ENCODE data around the gene ME3.

ME3 gene

DNA sequence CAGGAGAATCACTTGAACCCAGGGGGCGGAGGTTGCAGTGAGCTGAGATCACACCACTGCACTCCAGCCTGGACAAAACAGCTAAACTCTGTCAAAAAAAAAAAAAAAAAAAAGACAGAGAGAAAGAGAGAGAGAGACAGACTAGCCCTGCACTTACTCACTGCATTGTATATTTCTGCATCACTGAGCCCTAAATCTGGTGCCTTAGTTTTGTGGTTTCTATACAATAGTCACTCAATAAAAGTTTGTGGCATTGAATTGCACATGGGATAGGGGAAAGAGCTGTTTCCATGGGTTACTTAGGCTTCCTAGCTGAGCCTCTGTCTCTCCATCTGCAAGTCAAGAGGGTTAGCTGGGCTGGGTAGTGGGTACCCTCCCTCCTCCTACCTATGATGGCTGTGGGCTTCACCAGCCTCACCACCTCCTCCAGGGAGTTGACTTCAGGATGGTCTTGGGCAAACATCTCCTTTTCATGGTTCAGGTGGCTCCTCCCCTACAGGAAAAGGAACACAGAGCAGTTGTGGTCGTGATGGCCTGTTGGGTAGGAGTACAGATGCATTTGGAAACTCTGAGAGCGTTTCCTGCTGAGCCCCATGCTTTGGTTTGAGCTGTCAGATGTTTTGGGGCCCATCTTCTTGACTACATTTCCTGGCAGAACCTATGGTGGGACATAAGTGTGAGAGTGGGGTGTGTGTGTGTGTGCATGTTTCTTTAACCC, 224.5 kb downstream of the ME3 start:
- H3K27me3 ChIP-seq (ENCODE audit: insufficient read depth, low read length) = no peaks in the 10 kb centered on the region
- H3K27ac ChIP-seq (ENCODE audit: low read depth, low read length) = no peak overlapping the region
- H3K9me3 ChIP-seq (ENCODE audit: insufficient read depth, low read depth, low read length) = no peaks in the 10 kb centered on the region
- no peaks in the 10 kb centered on the region for H3K4me1 ChIP-seq (ENCODE audit: insufficient read depth, low read length)
- WGBS = 95% methylated on average over 3 of the region's 3 CpGs
- H3K9ac ChIP-seq (ENCODE audit: low read depth, low read length) = no peak overlapping the region
- no peaks in the 10 kb centered on the region for H3K36me3 ChIP-seq (ENCODE audit: insufficient read depth, low read length)
- no peak overlapping the region for H3K4me3 ChIP-seq (ENCODE audit: low read length)

DNA sequence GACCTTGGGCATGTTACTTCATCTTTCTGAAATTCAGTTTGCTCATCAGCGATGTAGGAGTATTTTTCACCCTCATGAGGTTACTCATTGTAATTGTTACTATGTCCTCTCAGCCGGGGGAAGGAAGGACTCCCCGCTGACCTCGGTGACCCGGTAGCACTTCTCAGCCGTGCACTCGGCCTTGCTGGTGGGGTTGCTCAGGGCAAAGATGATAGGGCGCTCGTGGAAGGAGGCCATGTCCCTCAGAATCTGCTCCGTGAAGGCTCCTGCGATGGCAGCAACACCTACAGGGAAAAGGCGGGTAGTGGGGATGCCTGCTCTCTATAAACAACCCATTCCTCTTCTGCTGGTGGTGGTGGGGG, 225.5 kb downstream of the ME3 start:
- H3K9ac ChIP-seq (ENCODE audit: low read depth, low read length) = no peak overlapping the region
- no peaks in the 10 kb centered on the region for H3K4me1 ChIP-seq (ENCODE audit: insufficient read depth, low read length)
- H3K36me3 ChIP-seq (ENCODE audit: insufficient read depth, low read length) = no peaks in the 10 kb centered on the region
- WGBS = 93% methylated on average over 11 of the region's 12 CpGs
- no peaks in the 10 kb centered on the region for H3K27me3 ChIP-seq (ENCODE audit: insufficient read depth, low read length)
- no peak overlapping the region for H3K4me3 ChIP-seq (ENCODE audit: low read length)
- no peak overlapping the region for H3K27ac ChIP-seq (ENCODE audit: low read depth, low read length)
- no peaks in the 10 kb centered on the region for H3K9me3 ChIP-seq (ENCODE audit: insufficient read depth, low read depth, low read length)

DNA sequence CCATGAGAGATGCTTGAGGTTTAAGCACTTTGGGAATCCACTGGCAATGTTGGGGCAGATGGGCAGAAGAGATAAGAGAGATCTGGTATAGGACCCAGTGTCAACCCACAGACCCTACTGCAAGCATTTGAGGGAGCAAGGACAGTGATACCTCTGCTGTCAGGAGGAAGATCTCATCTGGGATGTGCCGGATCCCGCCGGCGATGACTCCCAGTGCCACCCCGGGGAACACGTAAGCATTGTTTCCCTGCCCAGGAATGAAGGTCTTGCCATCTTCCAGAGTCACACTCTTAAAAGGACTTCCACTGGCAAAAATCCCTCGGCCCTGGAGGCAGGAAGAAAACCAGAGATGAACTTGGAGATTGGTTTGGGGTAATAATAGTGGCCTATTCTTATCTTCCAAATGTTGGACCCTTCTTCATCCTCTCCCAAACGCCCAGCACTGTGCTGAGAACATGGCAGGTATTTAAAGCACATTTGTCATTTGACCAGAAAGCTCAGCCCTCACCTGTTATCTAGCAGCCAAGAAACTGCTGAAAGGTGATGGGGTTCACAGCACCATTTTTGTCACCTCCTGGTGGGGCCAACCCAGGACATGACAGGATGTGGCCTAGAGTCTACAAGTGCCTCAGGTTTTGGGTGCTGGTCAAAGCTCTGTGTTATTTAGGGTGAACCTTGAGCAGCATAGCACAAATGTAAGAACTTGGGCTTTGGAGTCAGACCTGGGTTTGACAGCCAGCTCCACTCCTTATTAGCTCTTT, 226.1 kb downstream of the ME3 start:
- Histone ChIP-seq H3K27ac (ENCODE audit: low read depth, low read length) (no peak overlapping the region), H3K36me3 (ENCODE audit: insufficient read depth, low read length) (no peaks in the 10 kb centered on the region), H3K9me3 (ENCODE audit: insufficient read depth, low read depth, low read length) (no peaks in the 10 kb centered on the region), H3K4me3 (ENCODE audit: low read length) (no peak overlapping the region), H3K4me1 (ENCODE audit: insufficient read depth, low read length) (no peaks in the 10 kb centered on the region), H3K9ac (ENCODE audit: low read depth, low read length) (no peak overlapping the region), H3K27me3 (ENCODE audit: insufficient read depth, low read length) (no peaks in the 10 kb centered on the region)
- 94% methylated on average over 8 of the region's 8 CpGs for WGBS

DNA sequence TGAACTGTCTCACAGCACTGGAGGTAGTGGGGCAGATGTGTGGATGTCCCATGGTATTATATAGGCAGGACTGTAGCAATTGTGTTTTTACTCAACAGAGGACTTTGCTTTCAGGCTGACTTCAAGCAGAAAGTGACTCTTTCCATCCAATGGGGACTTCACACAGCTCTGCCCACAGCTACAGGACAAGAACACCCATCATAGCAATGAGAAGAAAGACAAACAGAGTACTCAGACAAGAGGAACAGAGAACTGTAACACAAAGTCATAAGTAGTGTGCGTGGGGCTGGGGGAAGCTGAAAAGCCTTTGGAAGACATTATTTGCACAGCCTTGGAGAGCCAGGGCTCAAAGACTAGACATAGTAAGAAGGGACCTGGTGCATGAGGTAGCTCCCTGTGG, 227.4 kb downstream of the ME3 start:
- no peaks in the 10 kb centered on the region for H3K27me3 ChIP-seq (ENCODE audit: insufficient read depth, low read length)
- 88% methylated on average over 1 of the region's 1 CpG for WGBS

DNA sequence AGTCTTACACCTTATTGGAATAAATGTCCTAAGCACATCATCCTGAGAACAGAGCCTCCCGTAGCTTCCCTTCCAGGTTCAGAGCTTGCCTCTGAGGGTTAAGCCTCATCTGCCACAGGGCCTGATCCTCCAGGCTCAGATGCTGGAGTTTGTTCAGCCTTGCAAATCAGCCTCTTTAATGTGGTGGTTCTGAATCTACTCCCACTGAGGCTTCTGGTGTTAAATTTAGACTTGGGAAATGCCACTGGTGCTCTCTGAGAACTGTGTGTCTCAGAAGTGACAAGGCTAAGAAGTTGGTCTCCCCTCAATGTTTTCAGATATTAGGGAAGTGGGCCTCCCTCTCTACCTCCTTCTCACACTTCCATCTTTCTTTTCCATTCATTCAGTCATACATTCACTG, 229.0 kb downstream of the ME3 start:
- Histone ChIP-seq H3K9ac (ENCODE audit: low read depth, low read length) (no peak overlapping the region), H3K4me1 (ENCODE audit: insufficient read depth, low read length) (no peaks in the 10 kb centered on the region), H3K27me3 (ENCODE audit: insufficient read depth, low read length) (no peaks in the 10 kb centered on the region), H3K4me3 (ENCODE audit: low read length) (no peak overlapping the region), H3K27ac (ENCODE audit: low read depth, low read length) (no peak overlapping the region), H3K36me3 (ENCODE audit: insufficient read depth, low read length) (no peaks in the 10 kb centered on the region), H3K9me3 (ENCODE audit: insufficient read depth, low read depth, low read length) (no peaks in the 10 kb centered on the region)
- WGBS = 0% methylated on average over 1 of the region's 1 CpG

More for the DNA sequence above, 227.4 kb downstream of the ME3 start:
- no peak overlapping the region for H3K9ac ChIP-seq (ENCODE audit: low read depth, low read length)
- H3K4me1 ChIP-seq (ENCODE audit: insufficient read depth, low read length) = no peaks in the 10 kb centered on the region
- H3K4me3 ChIP-seq (ENCODE audit: low read length) = no peak overlapping the region
- no peak overlapping the region for H3K27ac ChIP-seq (ENCODE audit: low read depth, low read length)
- H3K36me3 ChIP-seq (ENCODE audit: insufficient read depth, low read length) = no peaks in the 10 kb centered on the region
- H3K9me3 ChIP-seq (ENCODE audit: insufficient read depth, low read depth, low read length) = no peaks in the 10 kb centered on the region

DNA sequence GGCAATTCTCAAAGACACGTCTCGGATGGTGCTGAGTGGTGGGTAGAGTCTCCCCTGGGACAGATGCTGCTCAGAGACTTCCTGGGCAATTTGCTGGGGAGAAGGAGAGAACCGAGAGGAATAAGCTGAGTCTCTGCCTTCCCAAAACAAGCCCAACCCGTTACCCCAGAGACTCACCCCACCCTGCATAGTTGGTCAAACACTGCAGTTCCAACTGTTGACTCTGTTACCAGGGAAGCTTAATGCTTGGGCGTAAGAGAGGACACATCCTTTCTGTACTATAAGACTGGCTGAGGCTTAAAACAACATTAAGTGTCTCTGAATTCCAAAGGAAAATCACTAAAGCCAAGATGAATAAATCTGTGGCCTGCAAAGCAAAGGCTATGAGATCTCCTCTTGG, 229.6 kb downstream of the ME3 start:
- Histone ChIP-seq H3K4me1 (ENCODE audit: insufficient read depth, low read length) (no peaks in the 10 kb centered on the region), H3K9ac (ENCODE audit: low read depth, low read length) (no peak overlapping the region), H3K27ac (ENCODE audit: low read depth, low read length) (no peak overlapping the region), H3K4me3 (ENCODE audit: low read length) (no peak overlapping the region), H3K9me3 (ENCODE audit: insufficient read depth, low read depth, low read length) (no peaks in the 10 kb centered on the region), H3K36me3 (ENCODE audit: insufficient read depth, low read length) (no peaks in the 10 kb centered on the region), H3K27me3 (ENCODE audit: insufficient read depth, low read length) (no peaks in the 10 kb centered on the region)
- 88% methylated on average over 5 of the region's 5 CpGs for WGBS

DNA sequence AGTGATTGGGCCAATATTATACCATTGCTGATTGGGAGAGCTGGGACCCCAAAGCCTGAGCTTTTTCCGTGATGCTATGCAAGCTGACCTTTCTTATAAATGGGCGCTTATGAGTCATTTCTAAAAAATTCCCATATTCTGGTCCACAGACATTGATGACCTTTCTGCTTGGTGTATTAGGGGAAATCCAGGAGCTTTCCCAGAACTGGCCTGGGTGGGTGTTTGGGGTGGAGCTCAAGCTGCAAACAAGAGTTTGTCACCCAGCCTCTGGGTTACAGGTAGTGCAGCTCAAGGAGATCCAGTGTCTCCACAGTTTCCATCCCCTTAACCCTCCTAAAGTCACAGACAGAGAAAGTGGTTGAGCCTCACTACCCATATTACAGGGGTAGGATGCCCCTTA, 230.0 kb downstream of the ME3 start:
- Histone ChIP-seq H3K27ac (ENCODE audit: low read depth, low read length) (no peak overlapping the region), H3K9me3 (ENCODE audit: insufficient read depth, low read depth, low read length) (no peaks in the 10 kb centered on the region), H3K4me1 (ENCODE audit: insufficient read depth, low read length) (no peaks in the 10 kb centered on the region), H3K27me3 (ENCODE audit: insufficient read depth, low read length) (no peaks in the 10 kb centered on the region), H3K36me3 (ENCODE audit: insufficient read depth, low read length) (no peaks in the 10 kb centered on the region), H3K9ac (ENCODE audit: low read depth, low read length) (no peak overlapping the region), H3K4me3 (ENCODE audit: low read length) (no peak overlapping the region)
- 88% methylated on average over 2 of the region's 2 CpGs for WGBS

DNA sequence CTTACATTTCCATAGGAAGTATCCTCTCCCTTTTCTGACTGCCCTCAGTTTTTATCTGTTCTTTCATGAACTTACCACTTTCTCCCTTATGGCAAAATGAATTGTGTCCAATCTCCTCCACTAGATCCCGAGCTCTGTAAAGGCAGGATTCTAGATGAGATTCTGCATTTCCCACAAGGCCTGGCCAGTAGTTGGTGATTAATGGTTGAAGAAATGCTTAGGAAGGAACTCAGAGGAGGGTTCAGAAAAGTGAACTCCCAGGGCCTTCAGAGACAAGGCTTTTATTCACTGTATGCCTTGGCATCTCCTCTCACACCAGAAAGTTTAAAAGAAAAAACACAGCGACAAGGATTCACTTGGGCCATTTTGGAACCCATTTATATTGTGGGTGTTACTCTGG, 231.6 kb downstream of the ME3 start:
- Histone ChIP-seq H3K9me3 (ENCODE audit: insufficient read depth, low read depth, low read length) (no peaks in the 10 kb centered on the region), H3K27me3 (ENCODE audit: insufficient read depth, low read length) (no peaks in the 10 kb centered on the region), H3K27ac (ENCODE audit: low read depth, low read length) (no peak overlapping the region), H3K36me3 (ENCODE audit: insufficient read depth, low read length) (no peaks in the 10 kb centered on the region), H3K4me1 (ENCODE audit: insufficient read depth, low read length) (no peaks in the 10 kb centered on the region), H3K4me3 (ENCODE audit: low read length) (no peak overlapping the region), H3K9ac (ENCODE audit: low read depth, low read length) (no peak overlapping the region)
- 98% methylated on average over 2 of the region's 2 CpGs for WGBS

DNA sequence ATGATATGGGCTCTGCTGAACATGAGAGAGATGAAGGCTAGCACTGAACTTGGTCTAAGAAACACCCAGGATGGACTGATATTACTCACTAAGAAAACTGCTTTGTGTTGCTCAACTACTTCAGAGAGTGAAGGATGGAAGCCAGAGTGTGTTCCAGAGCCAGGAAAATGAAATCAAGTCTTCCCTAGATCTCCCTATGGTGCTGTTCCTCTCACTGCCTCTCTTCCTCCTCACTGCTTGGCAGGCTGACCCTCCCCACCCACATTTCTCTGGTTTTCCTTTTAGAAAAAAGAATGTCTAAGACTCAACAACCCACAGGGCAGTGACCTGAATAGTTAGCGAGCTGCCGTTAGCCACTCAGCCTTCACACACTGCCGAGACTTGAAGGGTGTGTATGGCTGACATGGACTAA, 232.1 kb downstream of the ME3 start:
- Histone ChIP-seq H3K4me1 (ENCODE audit: insufficient read depth, low read length) (no peaks in the 10 kb centered on the region), H3K36me3 (ENCODE audit: insufficient read depth, low read length) (no peaks in the 10 kb centered on the region)

DNA sequence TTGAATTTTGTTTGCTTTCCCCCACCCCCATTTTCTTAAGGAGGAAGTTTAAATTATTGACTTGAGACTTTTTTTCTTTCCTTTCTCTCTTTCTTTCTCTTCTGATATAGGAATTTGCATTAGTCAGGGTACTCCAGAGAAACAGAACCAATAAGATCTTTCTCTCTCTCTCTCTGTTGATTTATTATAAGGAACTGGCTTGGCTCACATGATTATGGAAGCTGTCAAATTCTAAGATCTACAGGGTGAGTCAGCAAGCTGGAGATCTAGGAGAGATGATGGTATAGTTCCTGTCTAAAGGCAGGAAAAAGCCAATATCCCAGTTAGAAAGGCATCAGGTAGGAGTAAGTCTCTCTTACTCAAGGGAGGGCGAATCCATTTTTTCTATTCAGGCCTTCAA, 233.7 kb downstream of the ME3 start:
- Histone ChIP-seq H3K9ac (ENCODE audit: low read depth, low read length) (no peak overlapping the region), H3K36me3 (ENCODE audit: insufficient read depth, low read length) (no peaks in the 10 kb centered on the region), H3K9me3 (ENCODE audit: insufficient read depth, low read depth, low read length) (no peaks in the 10 kb centered on the region), H3K4me3 (ENCODE audit: low read length) (no peak overlapping the region), H3K27ac (ENCODE audit: low read depth, low read length) (no peak overlapping the region), H3K27me3 (ENCODE audit: insufficient read depth, low read length) (no peaks in the 10 kb centered on the region), H3K4me1 (ENCODE audit: insufficient read depth, low read length) (no peaks in the 10 kb centered on the region)
- 100% methylated on average over 1 of the region's 1 CpG for WGBS

More for the DNA sequence above, 232.1 kb downstream of the ME3 start:
- no peak overlapping the region for H3K27ac ChIP-seq (ENCODE audit: low read depth, low read length)
- H3K27me3 ChIP-seq (ENCODE audit: insufficient read depth, low read length) = no peaks in the 10 kb centered on the region
- H3K9me3 ChIP-seq (ENCODE audit: insufficient read depth, low read depth, low read length) = no peaks in the 10 kb centered on the region
- 93% methylated on average over 3 of the region's 3 CpGs for WGBS
- no peak overlapping the region for H3K9ac ChIP-seq (ENCODE audit: low read depth, low read length)
- H3K4me3 ChIP-seq (ENCODE audit: low read length) = no peak overlapping the region

DNA sequence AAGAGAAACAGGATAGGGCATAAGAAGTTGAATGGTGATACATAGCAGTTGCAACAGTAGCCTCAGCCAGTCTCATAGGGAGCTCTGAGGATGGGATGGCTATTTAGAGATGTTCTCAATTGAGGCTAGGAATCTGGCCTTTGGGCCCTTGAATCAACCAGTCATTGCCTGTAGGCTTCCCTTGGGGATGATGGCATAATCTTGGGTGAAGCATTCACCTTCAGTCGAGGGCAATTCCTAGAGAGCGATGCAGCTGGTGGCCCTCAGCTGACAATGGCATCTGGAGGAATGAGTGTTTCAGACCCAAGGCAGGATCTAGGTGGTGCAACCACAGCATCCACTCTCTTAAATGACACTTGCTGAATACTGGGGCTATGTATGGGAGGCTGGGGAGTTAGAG, 236.7 kb downstream of the ME3 start:
- no peaks in the 10 kb centered on the region for H3K36me3 ChIP-seq (ENCODE audit: insufficient read depth, low read length)
- H3K9me3 ChIP-seq (ENCODE audit: insufficient read depth, low read depth, low read length) = no peaks in the 10 kb centered on the region
- H3K4me3 ChIP-seq (ENCODE audit: low read length) = no peak overlapping the region
- 91% methylated on average over 2 of the region's 2 CpGs for WGBS
- no peak overlapping the region for H3K9ac ChIP-seq (ENCODE audit: low read depth, low read length)
- H3K4me1 ChIP-seq (ENCODE audit: insufficient read depth, low read length) = no peaks in the 10 kb centered on the region
- H3K27me3 ChIP-seq (ENCODE audit: insufficient read depth, low read length) = no peaks in the 10 kb centered on the region
- no peak overlapping the region for H3K27ac ChIP-seq (ENCODE audit: low read depth, low read length)

Measured in HUES64 (cell line).